ENCODE results near the gene GASK1A.

DNA sequence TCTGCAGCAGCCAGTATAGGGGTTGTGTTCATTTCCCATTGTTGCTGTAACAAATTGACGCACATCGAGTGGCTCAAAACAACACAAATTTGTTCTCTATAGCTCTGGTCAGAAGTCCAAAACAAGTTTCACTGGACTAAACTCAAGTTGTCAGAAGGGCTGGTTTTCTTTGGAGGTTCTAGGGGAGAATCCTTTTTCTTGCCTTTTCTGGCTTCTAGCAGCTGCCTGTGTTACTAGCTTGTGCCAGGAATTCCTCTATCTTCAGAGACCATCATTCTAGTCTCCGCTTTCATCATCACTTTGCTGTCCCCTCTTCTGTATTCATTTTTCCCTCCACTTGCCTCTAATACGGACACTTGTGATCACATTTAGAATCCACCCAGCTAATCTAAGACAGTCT is 20.5 kb downstream of the GASK1A start:
- TF ChIP-seq, protein P1, sequence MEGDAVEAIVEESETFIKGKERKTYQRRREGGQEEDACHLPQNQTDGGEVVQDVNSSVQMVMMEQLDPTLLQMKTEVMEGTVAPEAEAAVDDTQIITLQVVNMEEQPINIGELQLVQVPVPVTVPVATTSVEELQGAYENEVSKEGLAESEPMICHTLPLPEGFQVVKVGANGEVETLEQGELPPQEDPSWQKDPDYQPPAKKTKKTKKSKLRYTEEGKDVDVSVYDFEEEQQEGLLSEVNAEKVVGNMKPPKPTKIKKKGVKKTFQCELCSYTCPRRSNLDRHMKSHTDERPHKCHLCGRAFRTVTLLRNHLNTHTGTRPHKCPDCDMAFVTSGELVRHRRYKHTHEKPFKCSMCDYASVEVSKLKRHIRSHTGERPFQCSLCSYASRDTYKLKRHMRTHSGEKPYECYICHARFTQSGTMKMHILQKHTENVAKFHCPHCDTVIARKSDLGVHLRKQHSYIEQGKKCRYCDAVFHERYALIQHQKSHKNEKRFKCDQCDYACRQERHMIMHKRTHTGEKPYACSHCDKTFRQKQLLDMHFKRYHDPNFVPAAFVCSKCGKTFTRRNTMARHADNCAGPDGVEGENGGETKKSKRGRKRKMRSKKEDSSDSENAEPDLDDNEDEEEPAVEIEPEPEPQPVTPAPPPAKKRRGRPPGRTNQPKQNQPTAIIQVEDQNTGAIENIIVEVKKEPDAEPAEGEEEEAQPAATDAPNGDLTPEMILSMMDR (IDR thresholded peaks at IDR 0.05; ENCODE audit: borderline replicate concordance, extremely low read depth, low read length, poor library complexity, severe bottlenecking), result no peak
- TF ChIP-seq EZH2 (IDR thresholded peaks at IDR 0.05; ENCODE audit: borderline replicate concordance, low read depth, low read length, severe bottlenecking), result no peak
